VCaP (cell line): Measurements from ENCODE around the gene MEIS2.

Experiments
- H3K27ac ChIP-seq: fragments of 450-650 bp; 2 replicates; pipeline ENCODE4 v1.5.1; 2017
- CTCF ChIP-seq: fragments of 450-650 bp; conservative IDR thresholded peaks from 2 replicates; pipeline ENCODE4 v1.5.1; 2017; ENCODE audit warnings: mild to moderate bottlenecking, moderate library complexity

The MEIS2 gene

GRCh38 chr15:37093480-37094332, 6.6 kb downstream of the MEIS2 start:
- no peak overlapping the region for H3K27ac ChIP-seq
- TF ChIP-seq CTCF = no peak

GRCh38 chr15:37090543-37091175, 9.7 kb downstream of the MEIS2 start:
- H3K27ac ChIP-seq = no peak overlapping the region

GRCh38 chr15:37088436-37088835, 11.9 kb downstream of the MEIS2 start:
- no peak overlapping the region for H3K27ac ChIP-seq
- no peak for TF ChIP-seq CTCF

More at GRCh38 chr15:37090543-37091175, 9.7 kb downstream of the MEIS2 start:
- TF ChIP-seq CTCF = no peak

- no peak for TF ChIP-seq CTCF
These were observed 13.2 kb downstream of the MEIS2 start for GRCh38 chr15:37087131-37087588.

GRCh38 chr15:37086521-37086920, 13.8 kb downstream of the MEIS2 start:
- no peak overlapping the region for H3K27ac ChIP-seq
- TF ChIP-seq CTCF = no peak

More at GRCh38 chr15:37087131-37087588, 13.2 kb downstream of the MEIS2 start:
- H3K27ac ChIP-seq = no peak overlapping the region

- no peak for TF ChIP-seq CTCF
- no peak overlapping the region for H3K27ac ChIP-seq
These were observed 14.2 kb downstream of the MEIS2 start for GRCh38 chr15:37086120-37086519.

GRCh38 chr15:37084602-37085001, 15.7 kb downstream of the MEIS2 start:
- no peak for TF ChIP-seq CTCF
- H3K27ac ChIP-seq = no peak overlapping the region
